Fibroblast of lung (primary cell): ENCODE measurements around the gene INTS4. TPM values are rescaled to one million over a fixed set of nuclear protein-coding genes. Genes with fewer than 3 reads are reported as not detected.

Experiments used
- DNase-seq, 2 donors: peaks; one replicate each; pipeline versions ENCODE4 v3.0.0 to v3.0.0-alpha.2; 2010; ENCODE audit warnings: low read depth in 2 of 2
- H2AFZ ChIP-seq: 2 replicates; pipeline ENCODE4 v1.5.1; 2012; ENCODE audit warnings: low read length, control low read depth, inconsistent platforms
- H3K27ac ChIP-seq: 2 replicates; pipeline ENCODE4 v1.5.1; 2011; ENCODE audit warnings: low read length, control low read depth; ENCODE audit not compliant: insufficient read depth
- H3K27me3 ChIP-seq: 2 replicates; pipeline ENCODE4 v1.5.1; 2011; ENCODE audit warnings: mild to moderate bottlenecking, low read length; ENCODE audit not compliant: control insufficient read depth, insufficient read depth
- H3K36me3 ChIP-seq: 2 replicates; pipeline ENCODE4 v1.5.1; 2011; ENCODE audit warnings: low read length; ENCODE audit not compliant: control insufficient read depth, insufficient read depth
- H3K4me1 ChIP-seq: 2 replicates; pipeline ENCODE4 v1.5.1; 2011; ENCODE audit warnings: low read length; ENCODE audit not compliant: control insufficient read depth, insufficient read depth; ENCODE audit errors: extremely low read depth
- H3K4me2 ChIP-seq: 2 replicates; pipeline ENCODE4 v1.5.1; 2011; ENCODE audit warnings: low read length, control low read depth; ENCODE audit not compliant: insufficient read depth; ENCODE audit errors: extremely low read depth
- H3K4me3 ChIP-seq, 4 experiments: fragments of 200-600 bp in 1 of 4; sonication (generic) in 1 of 4; replicated peaks in 1 of 4; 2 replicates each; pipeline ENCODE4 v1.5.1; 2011 to 2016; ENCODE audit warnings: low read length in 4 of 4, low read depth in 3 of 4, mild to moderate bottlenecking in 3 of 4, control low read depth in 2 of 4, inconsistent platforms in 1 of 4, mixed read lengths in 1 of 4; ENCODE audit not compliant: insufficient read depth in 1 of 4; ENCODE audit errors: control extremely low read depth in 1 of 4
- H3K79me2 ChIP-seq: 2 replicates; pipeline ENCODE4 v1.5.1; 2012; ENCODE audit warnings: mild to moderate bottlenecking, low read length, inconsistent platforms; ENCODE audit not compliant: control insufficient read depth, insufficient read depth
- H3K9ac ChIP-seq: 2 replicates; pipeline ENCODE4 v1.5.1; 2011; ENCODE audit warnings: mild to moderate bottlenecking, low read length, control low read depth; ENCODE audit not compliant: insufficient read depth
- H3K9me3 ChIP-seq: 2 replicates; pipeline ENCODE4 v1.5.1; 2012; ENCODE audit warnings: low read depth, low read length; ENCODE audit not compliant: control insufficient read depth, insufficient read depth
- H4K20me1 ChIP-seq: 2 replicates; pipeline ENCODE4 v1.5.1; 2011; ENCODE audit warnings: low read length; ENCODE audit not compliant: control insufficient read depth, insufficient read depth; ENCODE audit errors: extremely low read depth
- CTCF ChIP-seq, 2 donors: IDR thresholded peaks in 1 of 2; conservative IDR thresholded peaks in 1 of 2; 1 replicate in 1 of 2; 2 replicates in 1 of 2; pipeline ENCODE4 v1.5.1; 2011 to 2012; ENCODE audit warnings: low read length in 2 of 2, control low read depth in 1 of 2, inconsistent platforms in 1 of 2, low read depth in 1 of 2, mild to moderate bottlenecking in 1 of 2
- EZH2 ChIP-seq: IDR thresholded peaks from 2 replicates; pipeline ENCODE4 v1.5.1; 2012; ENCODE audit warnings: low read length, control low read depth, mild to moderate bottlenecking; ENCODE audit errors: missing control alignments
- polyA plus RNA-seq, 2 donors: library from polyadenylated mRNA; depleted of rRNA in 1 of 2; stranded (reverse) in 1 of 2; unstranded in 1 of 2; fragments of >200 nt; gene quantifications; 2 replicates each; pipeline ENCODE4 v1.2.1, GENCODE V29; 2011 to 2012; ENCODE audit warnings: missing spikeins in 1 of 2
- total RNA-seq: library from RNA; depleted of rRNA; stranded (reverse); fragments of >200 nt; gene quantifications from 2 replicates; pipeline ENCODE4 v1.2.1, GENCODE V29; 2014

INTS4 gene
- total and polyA plus RNA-seq, 2 donors (not counting 1 experiment from before 2014, with no cell fraction given), result 17.2 to 38.6 TPM

- Histone ChIP-seq H3K27ac (no peak overlapping the region), H3K4me1 (no peaks in the 10 kb centered on the region), H3K79me2 (no peaks in the 10 kb centered on the region), H3K9me3 (no peaks in the 10 kb centered on the region), H3K4me3 (no peak overlapping the region), H4K20me1 (no peaks in the 10 kb centered on the region), H3K27me3 (no peaks in the 10 kb centered on the region), H3K9ac (no peak overlapping the region), H3K4me2 (no peak overlapping the region), H2AFZ (no peak overlapping the region), H3K36me3 (no peaks in the 10 kb centered on the region)
- no peak for DNase-seq
- TF ChIP-seq EZH2 (no peak), CTCF (conservative IDR thresholded peaks at IDR 0.05 in 1 of 2, IDR thresholded peaks at IDR 0.05 in 1 of 2; ENCODE audit: low read depth in 1 of 2, low read length in 2 of 2) (no peak)
Observed at GRCh38 chr11:78033040-78033439, 38.6 kb upstream of the INTS4 start.

GRCh38 chr11:78032090-78032489 lies 37.6 kb upstream of the INTS4 start:
- no peaks in the 10 kb centered on the region for H3K4me1 ChIP-seq
- no peaks in the 10 kb centered on the region for H3K36me3 ChIP-seq
- no peaks in the 10 kb centered on the region for H4K20me1 ChIP-seq
- no peak for DNase-seq
- no peaks in the 10 kb centered on the region for H3K9me3 ChIP-seq
- H3K79me2 ChIP-seq, result no peaks in the 10 kb centered on the region
- no peak overlapping the region for H3K9ac ChIP-seq
- H3K27me3 ChIP-seq, result no peaks in the 10 kb centered on the region
- no peak overlapping the region for H3K27ac ChIP-seq
- H3K4me3 ChIP-seq, result no peak overlapping the region
- no peak for TF ChIP-seq CTCF (conservative IDR thresholded peaks at IDR 0.05 in 1 of 2, IDR thresholded peaks at IDR 0.05 in 1 of 2; ENCODE audit: low read depth in 1 of 2, low read length in 2 of 2)
- no peak for TF ChIP-seq EZH2
- H2AFZ ChIP-seq, result no peak overlapping the region
- no peak overlapping the region for H3K4me2 ChIP-seq

- no peaks in the 10 kb centered on the region for H3K4me1 ChIP-seq
- H3K36me3 ChIP-seq, result no peaks in the 10 kb centered on the region
- H3K79me2 ChIP-seq, result no peaks in the 10 kb centered on the region
- H4K20me1 ChIP-seq, result no peaks in the 10 kb centered on the region
- no peak for DNase-seq
- no peak overlapping the region for H3K4me2 ChIP-seq
- TF ChIP-seq CTCF (conservative IDR thresholded peaks at IDR 0.05 in 1 of 2, IDR thresholded peaks at IDR 0.05 in 1 of 2; ENCODE audit: low read depth in 1 of 2, low read length in 2 of 2) (no peak), EZH2 (no peak)
- no peaks in the 10 kb centered on the region for H3K27me3 ChIP-seq
- no peak overlapping the region for H3K4me3 ChIP-seq
- no peak overlapping the region for H2AFZ ChIP-seq
- H3K27ac ChIP-seq, result no peak overlapping the region
- H3K9ac ChIP-seq, result no peak overlapping the region
- H3K9me3 ChIP-seq, result no peaks in the 10 kb centered on the region
Observed at GRCh38 chr11:78031629-78032028, 37.2 kb upstream of the INTS4 start.
